ENCODE data around the gene PLPP1.

GRCh38 chr5:55554585-55555202, 19.9 kb upstream of the PLPP1 start:
- no peak for TF ChIP-seq CTCF (IDR thresholded peaks at IDR 0.05)
- TF ChIP-seq EZH2 (IDR thresholded peaks at IDR 0.05; ENCODE audit: borderline replicate concordance, insufficient read depth, low read depth, low read length, poor library complexity, severe bottlenecking): no peak
